ENCODE measurements around the gene DPP10. TPM values are rescaled to one million over a fixed set of nuclear protein-coding genes. Genes with fewer than 3 reads are reported as not detected.

DPP10 gene
- total RNA-seq, 1 experiment from 2014 or later: not detected

- no peak for TF ChIP-seq CTCF (IDR thresholded peaks at IDR 0.05; ENCODE audit: unreplicated experiment)
- H3K4me1 Mint-ChIP-seq (ENCODE audit: insufficient read depth, unreplicated experiment): no peaks in the 10 kb centered on the region
- BruUV-seq (replicated peaks): no TSS peak
- no peak for DNase-seq (ENCODE audit: unreplicated experiment)
- intact Hi-C loops (cut with micrococcal nuclease): no loop called here
- no peaks in the 10 kb centered on the region for H3K27me3 Mint-ChIP-seq (ENCODE audit: insufficient read depth, unreplicated experiment)
- H3K4me3 Mint-ChIP-seq (ENCODE audit: unreplicated experiment): no peak overlapping the region
- H3K36me3 Mint-ChIP-seq (ENCODE audit: insufficient read depth, unreplicated experiment): no peaks in the 10 kb centered on the region
- POLR2A ChIA-PET: no interaction called here
- CTCF ChIA-PET: no interaction called here
- H3K27ac Mint-ChIP-seq (ENCODE audit: low read depth, unreplicated experiment): no peak overlapping the region
- peaks cover 13% of the 10 kb centered on the region for H3K9me3 Mint-ChIP-seq (ENCODE audit: unreplicated experiment)
Observed at GRCh38 chr2:115541814-115542213, 1099.4 kb downstream of the DPP10 start.

GRCh38 chr2:115542331-115542730 lies 1099.9 kb downstream of the DPP10 start:
- Mint-ChIP-seq H3K27me3 (ENCODE audit: insufficient read depth, unreplicated experiment) (no peaks in the 10 kb centered on the region), H3K27ac (ENCODE audit: low read depth, unreplicated experiment) (no peak overlapping the region), H3K4me1 (ENCODE audit: insufficient read depth, unreplicated experiment) (no peaks in the 10 kb centered on the region), H3K9me3 (ENCODE audit: unreplicated experiment) (peaks cover 13% of the 10 kb centered on the region), H3K36me3 (ENCODE audit: insufficient read depth, unreplicated experiment) (no peaks in the 10 kb centered on the region), H3K4me3 (ENCODE audit: unreplicated experiment) (no peak overlapping the region)
- POLR2A ChIA-PET: no interaction called here
- no peak for TF ChIP-seq CTCF (IDR thresholded peaks at IDR 0.05; ENCODE audit: unreplicated experiment)
- CTCF ChIA-PET: no interaction called here
- DNase-seq (ENCODE audit: unreplicated experiment): no peak
- no TSS peak for BruUV-seq (replicated peaks)
- intact Hi-C loops (cut with micrococcal nuclease): no loop called here

GRCh38 chr2:115543024-115543423 lies 1100.6 kb downstream of the DPP10 start:
- Mint-ChIP-seq H3K9me3 (ENCODE audit: unreplicated experiment) (peaks cover 13% of the 10 kb centered on the region), H3K4me3 (ENCODE audit: unreplicated experiment) (no peak overlapping the region), H3K4me1 (ENCODE audit: insufficient read depth, unreplicated experiment) (no peaks in the 10 kb centered on the region), H3K27me3 (ENCODE audit: insufficient read depth, unreplicated experiment) (no peaks in the 10 kb centered on the region), H3K27ac (ENCODE audit: low read depth, unreplicated experiment) (no peak overlapping the region), H3K36me3 (ENCODE audit: insufficient read depth, unreplicated experiment) (no peaks in the 10 kb centered on the region)
- BruUV-seq (replicated peaks): no TSS peak
- POLR2A ChIA-PET: no interaction called here
- intact Hi-C loops (cut with micrococcal nuclease): no loop called here
- no peak for DNase-seq (ENCODE audit: unreplicated experiment)
- TF ChIP-seq CTCF (IDR thresholded peaks at IDR 0.05; ENCODE audit: unreplicated experiment): no peak
- CTCF ChIA-PET: no interaction called here

GRCh38 chr2:115543461-115543860 lies 1101.0 kb downstream of the DPP10 start:
- Mint-ChIP-seq H3K9me3 (ENCODE audit: unreplicated experiment) (peaks cover 13% of the 10 kb centered on the region), H3K36me3 (ENCODE audit: insufficient read depth, unreplicated experiment) (no peaks in the 10 kb centered on the region), H3K27me3 (ENCODE audit: insufficient read depth, unreplicated experiment) (no peaks in the 10 kb centered on the region), H3K4me3 (ENCODE audit: unreplicated experiment) (no peak overlapping the region), H3K4me1 (ENCODE audit: insufficient read depth, unreplicated experiment) (no peaks in the 10 kb centered on the region), H3K27ac (ENCODE audit: low read depth, unreplicated experiment) (no peak overlapping the region)
- intact Hi-C loops (cut with micrococcal nuclease): no loop called here
- no peak for TF ChIP-seq CTCF (IDR thresholded peaks at IDR 0.05; ENCODE audit: unreplicated experiment)
- BruUV-seq (replicated peaks): no TSS peak
- DNase-seq (ENCODE audit: unreplicated experiment): no peak
- ChIA-PET POLR2A (no interaction called here), CTCF (no interaction called here)

Data from MCF 10A (cell line).